A549 treated with RU486 at 1 μM for 4 hours (cell line): ENCODE measurements around the gene RPL23. TPM values are rescaled to one million over a fixed set of nuclear protein-coding genes. Genes with fewer than 3 reads are reported as not detected.

Experiments used
- total RNA-seq: library from RNA; stranded (reverse); fragments of 200-300 nt; extraction: Qiagen RNA extraction; gene quantifications from 5 replicates; pipeline ENCODE4 v1.2.3, GENCODE V29; 2022; ENCODE audit warnings: low read depth

RPL23 gene
- total RNA-seq, result 2,582 to 3,048 TPM (median 2,606 TPM) in 5 replicates

GRCh38 chr17:38853292-38854219 is at the start of gene RPL23:
Gene RPL23 (minus strand): TSS chr17:38853721. CDS start chr17:38853710, 11 bp downstream.

GRCh38 chr17:38869526-38870258 is 16.2 kb upstream of the RPL23 start, which contains the start of gene LASP1:
Gene LASP1 (plus strand): TSS chr17:38870058. CDS start chr17:38870190, 132 bp downstream.

GRCh38 chr17:38824899-38825761 is 28.4 kb downstream of the RPL23 start, which contains the start of gene CWC25:
Gene CWC25 (minus strand): TSS chr17:38825321. CDS start chr17:38825183, 138 bp downstream.

GRCh38 chr17:38799501-38800236 is 53.9 kb downstream of the RPL23 start, which contains the start of gene PIP4K2B:
Gene PIP4K2B (minus strand): TSS chr17:38799556. CDS start chr17:38799424, 132 bp downstream.

Other genes starting within 250 kb of the RPL23 start
- gene SRCIN1, start 247.8 kb downstream of the RPL23 start, total RNA-seq, result 1.7 to 3.0 TPM (median 2.9 TPM) in 5 replicates
- gene EPOP, start 178.8 kb downstream of the RPL23 start, total RNA-seq, result 11.3 to 15.3 TPM (median 14.3 TPM) in 5 replicates
- 22.3 to 34.3 TPM (median 30.7 TPM) in 5 replicates for gene MLLT6, start 148.4 kb downstream of the RPL23 start, total RNA-seq
- gene CISD3, start 123.4 kb downstream of the RPL23 start, total RNA-seq, result 52.6 to 106 TPM (median 90.7 TPM) in 5 replicates
- gene PCGF2, start 105.4 kb downstream of the RPL23 start, total RNA-seq, result 33.9 to 64.1 TPM (median 57.3 TPM) in 5 replicates
- 331 to 501 TPM (median 436 TPM) in 5 replicates for gene PSMB3, start 101.0 kb downstream of the RPL23 start, total RNA-seq
- gene PIP4K2B, start 54.2 kb downstream of the RPL23 start, total RNA-seq, result 34.0 to 42.2 TPM (median 38.8 TPM) in 5 replicates
- gene CWC25, start 28.4 kb downstream of the RPL23 start, total RNA-seq, result 22.5 to 25.5 TPM (median 22.7 TPM) in 5 replicates
- gene LASP1, start 16.3 kb upstream of the RPL23 start, total RNA-seq, result 245 to 270 TPM (median 262 TPM) in 5 replicates
- gene FBXO47, start 113.7 kb upstream of the RPL23 start, total RNA-seq, result not detected in 5 replicates